Measurements from ENCODE around the gene SLC16A1.
A peak's percentile ranks its signal among the peaks of the same experiment; 100 is the strongest.
"Not testable (repeated sequence)": the region's sequence is repeated elsewhere in the genome, so short reads cannot be mapped to it uniquely, and the experiment has no call there.

Gene SLC16A1

GRCh38 chr1:112971006-112971405 is 15.0 kb upstream of the SLC16A1 start:
- DNase-seq (ENCODE audit: low read depth in 2 of 2), result no peak

DNA sequence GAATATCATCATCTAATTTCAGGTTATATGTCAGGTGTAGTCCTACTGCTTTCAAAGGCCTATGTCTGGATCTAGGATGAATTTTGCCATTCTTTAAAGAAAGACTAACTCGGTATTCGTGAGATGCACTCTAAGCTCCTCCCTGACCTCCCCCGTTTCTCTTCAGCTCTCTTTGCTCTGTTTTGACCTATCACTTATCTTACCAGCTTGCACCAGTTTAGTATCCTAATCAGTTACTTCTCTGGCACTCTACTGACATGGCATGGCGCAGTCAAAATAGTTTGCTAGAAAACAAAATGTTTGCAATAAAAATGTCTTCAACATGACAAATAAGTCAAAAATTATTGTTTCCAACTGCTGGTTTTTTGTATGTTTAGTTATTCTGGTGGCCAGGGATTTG is 8.4 kb upstream of the SLC16A1 start:
- DNase-seq (ENCODE audit: low read depth in 2 of 2), result no peak

DNA sequence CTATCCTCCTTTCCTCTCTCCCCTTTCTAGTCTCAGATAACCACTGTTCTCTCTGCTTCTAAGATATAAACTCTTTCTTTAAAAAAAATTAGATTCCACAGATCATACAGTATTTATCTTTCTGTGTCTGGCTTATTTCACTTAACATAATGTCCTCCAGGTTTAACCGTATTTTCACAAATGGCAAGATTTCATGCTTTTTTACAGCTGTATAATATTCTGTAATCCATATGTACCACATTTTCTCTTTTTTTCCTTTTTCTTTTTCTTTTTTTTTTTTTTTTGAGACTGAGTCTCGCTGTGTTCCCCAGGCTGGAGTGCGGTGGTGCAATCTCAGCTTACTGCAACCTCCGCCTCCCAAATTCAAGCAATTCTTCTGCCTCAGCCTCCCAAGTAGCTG is 5.1 kb upstream of the SLC16A1 start:
- no peak for DNase-seq (ENCODE audit: low read depth in 2 of 2)

GRCh38 chr1:112960384-112960783 is 4.4 kb upstream of the SLC16A1 start:
- no peak for DNase-seq (ENCODE audit: low read depth in 2 of 2)

- not testable (repeated sequence) for DNase-seq (ENCODE audit: low read depth in 2 of 2)
These were observed 2.2 kb upstream of the SLC16A1 start for GRCh38 chr1:112958236-112958635.

GRCh38 chr1:112957133-112957812 is 1.3 kb upstream of the SLC16A1 start:
- DNase-seq (ENCODE audit: low read depth in 2 of 2), result peak; percentile 20 to 43

GRCh38 chr1:112956544-112957132 is 642 bp upstream of the SLC16A1 start:
- DNase-seq (ENCODE audit: low read depth in 2 of 2), result peak in 1 of 2 donors; percentile 19

DNA sequence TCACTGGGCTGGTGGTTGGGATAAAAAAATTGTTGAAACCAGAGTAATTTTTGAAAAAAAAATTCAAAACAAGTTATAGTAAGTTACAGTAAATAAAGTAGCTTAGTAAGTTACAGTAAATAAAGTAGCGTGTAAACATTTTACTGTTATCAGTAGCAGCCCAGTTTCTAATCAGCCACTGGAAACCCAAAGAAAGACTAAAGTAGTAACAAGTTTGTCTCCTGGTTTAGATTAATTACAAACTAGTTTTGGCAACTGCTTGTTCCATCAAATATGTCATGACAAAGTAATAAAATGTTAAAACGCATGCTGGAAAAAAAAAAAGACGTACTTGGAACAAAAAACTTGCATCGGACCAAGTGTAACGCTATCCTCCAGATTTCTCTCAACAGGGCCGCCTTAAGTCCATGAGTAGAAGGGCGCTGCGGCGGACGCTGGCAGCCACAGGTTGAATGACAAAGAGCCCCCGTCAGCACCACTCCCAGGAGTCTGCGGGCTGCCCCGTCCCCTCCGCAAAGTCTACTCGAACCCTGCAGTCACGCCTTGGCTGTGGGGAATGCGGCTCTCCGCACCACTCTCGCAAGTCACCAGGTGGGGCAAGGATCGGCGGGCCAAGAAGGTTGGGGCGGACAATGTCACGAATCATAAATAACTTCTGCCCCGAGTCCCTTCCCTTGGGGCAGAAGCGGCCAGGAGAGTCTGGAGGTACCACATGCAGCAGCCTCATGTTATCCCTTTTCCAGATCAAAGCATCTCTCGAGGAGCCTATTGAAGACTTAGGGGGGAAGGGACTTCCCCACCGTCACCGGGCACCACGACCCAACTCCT is 837 bp downstream of the SLC16A1 start:
- peak; percentile 29 to 49 for DNase-seq (ENCODE audit: low read depth in 2 of 2)

DNA sequence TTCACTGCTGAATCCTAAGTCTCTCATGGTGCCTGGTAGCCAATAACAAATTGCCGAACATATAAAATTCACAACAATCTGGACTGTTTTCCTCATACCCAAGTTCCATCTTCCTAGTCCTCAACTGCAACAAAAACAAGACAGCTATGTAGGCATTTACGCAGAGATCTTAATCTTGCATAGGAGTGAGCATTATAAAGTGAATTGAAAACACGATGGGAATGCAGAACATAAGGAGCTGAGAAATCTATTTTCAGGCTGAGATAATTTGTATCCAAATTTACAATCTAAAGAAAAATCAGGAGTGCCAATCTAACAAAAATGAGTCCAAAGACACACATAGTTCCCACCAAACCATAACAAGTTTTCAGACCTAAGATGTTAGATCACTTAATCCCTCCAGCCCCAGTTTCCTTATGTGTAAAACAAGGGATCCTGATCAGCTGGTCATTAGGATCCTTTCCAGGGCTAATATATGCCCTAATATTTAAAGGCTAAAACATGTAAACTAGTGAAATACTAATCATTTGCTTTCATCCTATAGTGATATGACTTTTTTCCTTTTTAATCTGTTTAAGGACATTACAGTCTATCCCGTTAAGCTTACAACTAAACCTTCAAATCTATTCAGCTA is 1.9 kb downstream of the SLC16A1 start:
- no peak for DNase-seq (ENCODE audit: low read depth in 2 of 2)

GRCh38 chr1:112950426-112950825 is 5.6 kb downstream of the SLC16A1 start:
- no peak for DNase-seq (ENCODE audit: low read depth in 2 of 2)

- no peak for DNase-seq (ENCODE audit: low read depth in 2 of 2)
These were observed 9.3 kb downstream of the SLC16A1 start for GRCh38 chr1:112946683-112947082.

- DNase-seq (ENCODE audit: low read depth in 2 of 2), result no peak
These were observed 16.2 kb downstream of the SLC16A1 start for GRCh38 chr1:112939810-112940209.

DNA sequence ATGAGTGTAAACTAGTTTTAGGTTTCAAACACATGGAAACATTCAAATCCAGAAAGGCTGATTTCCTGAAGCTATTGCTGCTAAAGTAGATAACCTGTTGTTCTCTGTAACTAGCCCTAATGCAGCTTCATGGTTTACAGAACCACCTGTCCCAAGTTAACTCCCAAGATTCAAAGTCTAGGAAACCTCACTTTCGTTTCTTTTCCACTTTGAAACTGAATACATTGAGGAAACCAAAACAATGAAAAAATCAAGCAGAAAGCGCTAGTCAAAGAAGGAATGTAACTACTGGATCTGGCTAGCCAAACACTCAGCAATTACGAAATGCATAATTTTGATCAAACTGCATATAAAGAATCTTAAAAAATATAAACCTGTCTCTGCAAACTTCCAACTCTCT is 17.8 kb downstream of the SLC16A1 start:
- DNase-seq (ENCODE audit: low read depth in 2 of 2), result no peak

DNA sequence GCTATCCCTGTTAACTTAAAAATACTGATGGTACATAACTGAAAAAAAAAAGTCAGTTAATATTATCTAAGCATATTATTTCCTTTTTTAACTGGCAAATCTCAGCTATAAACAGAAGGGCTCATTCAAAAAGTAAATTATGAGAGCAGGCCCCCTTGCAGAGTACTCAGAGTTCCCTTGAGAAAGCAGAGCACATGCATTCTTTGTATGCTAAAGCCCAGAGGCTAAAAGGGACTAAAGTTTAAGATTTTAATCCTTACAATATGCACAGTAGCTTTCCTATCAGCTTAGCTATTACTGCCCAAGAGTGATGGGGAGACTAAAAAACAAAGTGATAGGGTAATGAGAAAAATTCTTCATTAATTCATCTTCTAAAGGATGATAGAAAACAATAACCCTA is 18.5 kb downstream of the SLC16A1 start:
- no peak for DNase-seq (ENCODE audit: low read depth in 2 of 2)

DNA sequence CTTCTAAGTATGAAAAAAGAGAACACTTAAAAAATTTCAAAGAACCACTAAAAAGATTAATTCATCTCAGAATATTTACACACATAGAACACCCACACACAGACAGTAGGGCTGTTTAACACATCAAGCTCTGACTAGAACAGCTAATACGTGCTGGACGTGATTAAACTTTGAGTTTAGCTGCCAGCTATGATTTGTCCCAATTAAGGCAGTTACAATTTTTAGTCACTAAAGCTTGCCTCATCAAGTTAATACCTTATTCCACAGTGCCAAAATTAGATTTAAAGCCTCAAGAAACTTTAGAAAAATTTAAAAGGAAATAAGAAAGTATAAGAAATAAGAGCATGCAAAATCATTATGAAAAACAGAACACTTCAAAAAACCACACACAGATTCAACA is 18.9 kb downstream of the SLC16A1 start:
- no peak for DNase-seq (ENCODE audit: low read depth in 2 of 2)

- no peak for DNase-seq (ENCODE audit: low read depth in 2 of 2)
These were observed 20.4 kb downstream of the SLC16A1 start for GRCh38 chr1:112935461-112936111.

DNA sequence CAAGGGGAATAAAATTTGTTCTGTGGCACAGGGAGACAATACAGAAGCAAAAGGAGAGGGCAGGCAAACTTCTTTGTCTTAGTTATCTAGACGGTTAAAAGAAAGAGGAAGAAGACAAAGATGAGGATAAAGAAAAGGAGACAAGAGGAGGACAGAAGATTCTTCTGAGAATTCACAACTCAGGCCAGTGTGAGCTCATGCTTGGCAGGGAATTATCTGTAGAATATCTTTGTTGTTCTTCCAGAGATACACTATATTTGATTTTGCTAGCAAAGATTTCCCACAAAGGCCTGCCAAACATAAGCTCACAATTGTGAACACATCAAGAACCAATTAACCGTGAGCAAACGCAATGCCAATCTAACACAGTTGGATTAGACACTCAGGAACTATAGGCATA is 21.4 kb downstream of the SLC16A1 start:
- no peak for DNase-seq (ENCODE audit: low read depth in 2 of 2)

DNA sequence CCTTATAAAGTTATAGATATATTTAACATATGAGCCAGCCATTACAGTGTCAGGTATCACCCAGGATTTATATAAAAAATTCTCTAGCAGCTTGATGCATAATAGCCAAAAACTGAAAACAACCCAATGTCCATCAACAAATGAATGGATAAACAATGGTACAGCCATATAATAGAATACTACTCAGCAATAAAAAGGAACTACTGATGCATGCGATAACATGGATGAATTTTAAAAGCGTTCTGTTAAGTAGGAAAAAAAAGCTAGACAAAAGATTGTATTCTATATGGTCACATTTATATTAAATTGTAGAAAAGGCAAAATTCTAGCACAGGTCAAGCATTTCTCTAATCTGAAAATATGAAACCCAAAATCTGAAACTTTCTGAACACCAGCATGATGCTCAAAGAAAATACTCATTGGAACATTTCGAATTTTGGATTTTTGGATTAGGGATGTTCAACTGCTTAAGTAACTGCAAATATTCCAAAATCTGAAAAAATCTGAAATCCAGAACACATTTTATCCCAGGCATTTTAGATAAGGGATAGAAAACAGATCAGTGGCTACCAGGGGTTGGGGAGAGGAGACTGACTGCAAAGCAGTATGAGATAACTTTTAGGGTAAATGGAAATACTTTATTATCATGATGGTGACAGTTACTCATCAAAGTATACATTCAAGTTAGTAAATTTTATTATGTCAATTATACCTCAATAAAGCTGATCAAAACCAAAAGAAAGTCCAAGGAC is 22.0 kb downstream of the SLC16A1 start:
- no peak for DNase-seq (ENCODE audit: low read depth in 2 of 2)

- DNase-seq (ENCODE audit: low read depth in 2 of 2), result no peak
These were observed 26.0 kb downstream of the SLC16A1 start for GRCh38 chr1:112929979-112930378.

GRCh38 chr1:112927462-112927990 is 28.5 kb downstream of the SLC16A1 start:
- DNase-seq (ENCODE audit: low read depth in 2 of 2), result no peak

GRCh38 chr1:112926858-112927257 is 29.1 kb downstream of the SLC16A1 start:
- DNase-seq (ENCODE audit: low read depth in 2 of 2), result no peak

Data from activated CD4-positive, alpha-beta T cell treated with anti-CD3 and anti-CD28 coated beads for 24 hours (primary cell).